HFF-Myc (cell line): ENCODE measurements around the gene JMJD8.

Source experiments
- DNase-seq: peaks from one replicate; pipeline ENCODE4 v3.0.0-alpha.2; 2011; ENCODE audit warnings: low read depth; ENCODE audit errors: extremely low read depth
- H3K4me3 ChIP-seq: replicated peaks from 2 replicates; pipeline ENCODE4 v1.5.1; 2011; ENCODE audit warnings: low read depth, mild to moderate bottlenecking, control low read depth, low read length
- TF ChIP-seq, protein P1 (sequence below): IDR thresholded peaks from 2 replicates; pipeline ENCODE4 v1.5.1; 2012; ENCODE audit warnings: mild to moderate bottlenecking, low read depth, low read length, control low read depth; ENCODE audit errors: missing control alignments

The JMJD8 gene

DNA sequence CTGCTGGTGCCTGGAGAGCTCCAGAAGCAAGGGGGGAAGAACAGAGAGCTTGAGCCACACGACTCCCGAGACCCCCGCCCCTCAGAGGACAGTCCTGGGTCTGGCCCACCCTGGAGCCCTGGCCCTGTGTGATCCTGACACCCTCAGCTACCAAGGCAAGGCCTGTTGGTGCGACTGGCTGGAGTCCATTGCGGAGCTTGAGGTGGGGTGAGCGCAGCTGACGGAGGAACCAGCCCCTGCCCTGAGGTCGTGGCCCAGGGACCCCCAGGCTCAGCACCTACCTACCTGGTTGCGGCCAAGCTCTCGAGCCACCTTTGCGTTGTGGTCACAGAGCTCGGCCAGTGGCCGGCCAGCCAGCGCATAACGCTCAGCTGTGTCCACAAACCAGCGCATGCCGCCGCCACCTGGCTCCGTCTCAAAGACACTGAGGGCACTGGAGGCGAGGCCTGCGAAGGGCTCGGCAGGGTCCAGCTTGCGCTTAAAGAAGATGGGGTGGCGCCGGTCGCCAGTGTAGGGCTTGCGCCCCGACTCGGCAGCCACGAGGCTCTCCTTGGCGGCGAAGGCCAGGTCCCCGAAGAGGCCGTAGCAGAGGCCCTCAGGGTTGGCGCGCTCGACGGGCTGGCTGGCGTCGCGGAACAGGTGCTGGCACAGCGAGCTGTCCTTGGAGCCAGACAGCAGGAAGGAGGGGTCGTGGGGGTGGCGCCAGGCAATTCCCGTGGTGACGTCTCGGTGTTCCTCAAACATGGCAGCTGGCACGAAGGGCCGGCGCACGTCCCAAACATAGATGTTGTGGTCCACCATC is 2.5 kb upstream of the JMJD8 start:
- TF ChIP-seq, protein P1, sequence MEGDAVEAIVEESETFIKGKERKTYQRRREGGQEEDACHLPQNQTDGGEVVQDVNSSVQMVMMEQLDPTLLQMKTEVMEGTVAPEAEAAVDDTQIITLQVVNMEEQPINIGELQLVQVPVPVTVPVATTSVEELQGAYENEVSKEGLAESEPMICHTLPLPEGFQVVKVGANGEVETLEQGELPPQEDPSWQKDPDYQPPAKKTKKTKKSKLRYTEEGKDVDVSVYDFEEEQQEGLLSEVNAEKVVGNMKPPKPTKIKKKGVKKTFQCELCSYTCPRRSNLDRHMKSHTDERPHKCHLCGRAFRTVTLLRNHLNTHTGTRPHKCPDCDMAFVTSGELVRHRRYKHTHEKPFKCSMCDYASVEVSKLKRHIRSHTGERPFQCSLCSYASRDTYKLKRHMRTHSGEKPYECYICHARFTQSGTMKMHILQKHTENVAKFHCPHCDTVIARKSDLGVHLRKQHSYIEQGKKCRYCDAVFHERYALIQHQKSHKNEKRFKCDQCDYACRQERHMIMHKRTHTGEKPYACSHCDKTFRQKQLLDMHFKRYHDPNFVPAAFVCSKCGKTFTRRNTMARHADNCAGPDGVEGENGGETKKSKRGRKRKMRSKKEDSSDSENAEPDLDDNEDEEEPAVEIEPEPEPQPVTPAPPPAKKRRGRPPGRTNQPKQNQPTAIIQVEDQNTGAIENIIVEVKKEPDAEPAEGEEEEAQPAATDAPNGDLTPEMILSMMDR = no peak
- no peak for DNase-seq
- H3K4me3 ChIP-seq = no peak overlapping the region

DNA sequence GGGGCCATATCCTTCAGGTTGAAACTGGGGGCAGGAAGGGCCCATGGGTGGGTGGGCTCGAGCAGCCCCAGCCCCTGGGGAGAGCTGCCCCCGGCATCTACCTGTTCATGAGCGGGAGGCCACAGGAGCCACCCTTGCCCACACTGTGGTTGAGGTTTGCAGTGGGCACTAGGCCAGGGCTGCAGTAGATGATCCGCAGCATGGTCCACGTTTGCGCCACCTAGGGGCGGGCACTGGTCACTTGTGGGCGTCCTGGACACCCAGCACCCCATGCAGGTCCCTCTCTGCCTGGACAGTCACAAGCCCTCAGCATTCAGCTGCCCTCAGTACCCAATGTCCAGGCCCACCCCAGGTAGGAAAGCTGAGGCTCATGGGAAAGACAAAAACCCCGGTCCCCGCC is 1.8 kb upstream of the JMJD8 start:
- TF ChIP-seq, protein P1 = peak; percentile 52
- DNase-seq = no peak
- H3K4me3 ChIP-seq = no peak overlapping the region

DNA sequence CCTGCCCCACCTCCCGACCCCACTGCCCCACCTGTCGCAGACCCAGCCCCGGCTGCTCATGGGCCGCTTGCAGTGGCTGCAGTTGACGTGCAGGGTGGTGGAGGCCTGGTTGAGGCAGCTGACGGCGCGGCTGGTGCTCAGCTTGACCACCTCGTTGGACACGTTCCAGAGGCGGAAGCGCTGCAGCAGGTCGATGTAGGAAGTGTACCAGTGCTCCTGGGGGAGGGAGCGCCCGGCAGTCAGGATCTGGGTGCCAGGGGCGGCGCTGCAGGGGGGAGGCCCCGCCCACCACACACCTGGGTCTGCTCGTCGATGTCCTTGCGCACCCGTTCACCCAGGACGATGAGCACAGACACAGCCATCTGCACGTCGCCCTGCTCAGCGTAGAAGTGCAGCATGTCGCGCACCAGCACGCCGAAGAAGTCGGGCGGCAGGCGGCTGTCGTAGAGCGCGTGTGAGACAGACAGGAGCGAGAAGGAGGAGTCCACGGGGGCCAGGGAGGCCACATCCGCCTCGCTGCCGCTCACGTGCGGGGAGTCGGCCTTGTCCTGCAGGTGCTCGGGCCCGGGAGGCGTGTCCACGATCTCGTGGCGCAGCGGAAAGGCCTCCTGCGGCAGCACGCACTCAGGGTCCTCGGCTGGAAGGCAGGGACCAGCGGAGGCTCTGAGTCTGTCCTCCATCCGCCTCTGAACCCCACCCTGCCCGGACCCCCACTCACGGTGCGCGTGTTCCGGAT is 995 bp upstream of the JMJD8 start:
- no peak for DNase-seq
- H3K4me3 ChIP-seq = no peak overlapping the region
- TF ChIP-seq, protein P1 = no peak

DNA sequence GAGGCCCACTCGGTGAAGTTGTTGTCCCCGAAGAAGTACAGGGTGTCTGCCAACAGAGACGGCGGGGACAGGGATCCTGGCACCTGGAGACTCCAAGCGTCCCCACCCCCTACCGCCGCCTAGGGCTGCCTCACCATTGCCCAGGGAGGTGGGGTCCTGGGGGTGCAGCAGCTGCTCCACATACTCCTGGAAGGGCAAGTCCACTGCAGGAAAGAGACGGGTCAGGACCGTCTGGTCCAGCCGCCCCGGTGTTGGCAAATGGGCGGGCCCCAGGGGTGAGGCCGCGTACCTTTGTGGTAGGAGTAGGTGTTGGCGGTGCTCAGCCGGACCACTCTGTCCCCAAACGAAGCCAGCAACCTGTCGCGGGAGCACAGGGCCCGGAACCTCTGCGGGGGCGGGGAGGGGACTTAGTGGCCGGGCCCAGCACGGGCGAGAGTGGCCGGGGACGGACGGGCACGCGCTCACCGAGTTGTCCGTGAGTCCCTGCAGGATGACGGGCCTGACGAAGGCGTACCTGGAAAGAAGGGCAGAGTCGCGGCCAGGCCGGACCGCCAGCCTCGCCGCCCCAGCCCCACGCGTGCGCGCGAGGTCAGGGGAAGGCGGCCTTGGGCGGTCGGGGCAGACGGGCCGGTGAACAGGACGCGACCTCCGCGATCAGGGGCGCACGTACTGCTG is 601 bp downstream of the JMJD8 start:
- H3K4me3 ChIP-seq = peak overlapping the region; percentile 83
- TF ChIP-seq, protein P1 = no peak
- no peak for DNase-seq

DNA sequence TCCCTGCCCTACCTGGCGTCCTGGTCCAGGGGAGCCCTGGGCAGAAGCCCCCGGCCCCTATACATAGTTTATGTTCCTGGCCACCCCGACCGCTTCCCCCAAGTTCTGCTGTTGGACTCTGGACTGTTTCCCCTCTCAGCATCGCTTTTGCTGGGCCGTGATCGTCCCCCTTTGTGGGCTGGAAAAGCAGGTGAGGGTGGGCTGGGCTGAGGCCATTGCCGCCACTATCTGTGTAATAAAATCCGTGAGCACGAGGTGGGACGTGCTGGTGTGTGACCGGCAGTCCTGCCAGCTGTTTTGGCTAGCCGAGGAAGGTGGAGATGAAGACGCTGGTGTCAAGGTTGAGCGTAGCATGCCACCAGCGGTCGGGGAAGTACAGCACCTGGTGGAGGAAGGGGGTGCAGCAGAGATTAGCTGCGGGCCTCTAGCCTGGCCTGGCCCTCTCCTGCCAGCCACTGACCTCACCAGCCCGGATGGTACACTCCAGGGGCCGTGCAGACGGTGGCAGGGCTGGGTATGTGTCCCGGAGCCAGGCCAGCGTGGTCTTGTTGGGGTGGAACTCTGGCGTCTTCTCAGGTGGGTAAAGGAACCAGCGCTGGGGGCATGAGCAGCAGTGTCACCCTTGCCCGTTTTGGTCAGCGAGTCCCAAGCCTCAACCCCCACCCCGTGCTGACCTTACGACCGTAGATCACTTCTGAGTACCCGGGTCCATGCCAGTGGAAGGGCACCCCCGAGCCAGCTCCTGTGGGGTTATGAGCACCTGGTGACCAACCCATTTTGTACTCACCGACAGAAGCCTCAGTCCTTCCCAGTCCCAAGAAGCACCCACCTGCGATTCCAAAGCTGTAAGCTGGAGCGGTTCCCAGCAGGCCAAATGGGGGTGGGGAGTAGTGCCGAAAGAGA is 1.4 kb downstream of the JMJD8 start:
- DNase-seq = no peak
- H3K4me3 ChIP-seq = peak overlapping the region; percentile 83
- TF ChIP-seq, protein P1 = no peak

DNA sequence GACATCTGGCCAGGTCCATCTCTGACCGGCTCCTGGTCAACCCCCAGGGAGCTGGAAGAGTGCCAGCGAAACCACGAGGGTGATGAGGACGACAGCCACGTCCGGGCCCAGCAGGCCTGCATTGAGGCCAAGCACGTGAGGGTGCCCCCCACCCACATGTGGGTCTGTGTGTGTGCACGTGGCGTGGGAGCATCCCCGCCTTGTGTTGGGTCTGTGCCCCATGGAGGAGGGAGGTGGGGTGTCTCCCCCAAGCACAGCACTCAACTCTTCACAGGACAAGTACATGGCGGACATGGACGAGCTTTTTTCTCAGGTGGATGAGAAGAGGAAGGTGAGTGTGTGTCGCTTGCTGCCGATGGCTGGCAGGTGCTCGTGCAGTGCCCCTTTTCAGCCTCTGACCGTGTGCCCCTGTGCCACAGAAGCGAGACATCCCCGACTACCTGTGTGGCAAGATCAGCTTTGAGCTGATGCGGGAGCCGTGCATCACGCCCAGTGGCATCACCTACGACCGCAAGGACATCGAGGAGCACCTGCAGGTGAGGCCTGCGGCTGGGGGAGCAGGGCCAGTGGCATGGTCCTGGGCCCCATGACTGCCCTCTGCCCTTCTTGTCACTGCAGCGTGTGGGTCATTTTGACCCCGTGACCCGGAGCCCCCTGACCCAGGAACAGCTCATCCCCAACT is 2.2 kb downstream of the JMJD8 start:
- peak overlapping the region; percentile 83 for H3K4me3 ChIP-seq
- TF ChIP-seq, protein P1 = no peak
- no peak for DNase-seq
